ENCODE data around the gene TMCO4.

Gene TMCO4

GRCh38 chr1:19684677-19685076 lies 115.0 kb downstream of the TMCO4 start:
- DNase-seq (ENCODE audit: low read depth): no peak

DNA sequence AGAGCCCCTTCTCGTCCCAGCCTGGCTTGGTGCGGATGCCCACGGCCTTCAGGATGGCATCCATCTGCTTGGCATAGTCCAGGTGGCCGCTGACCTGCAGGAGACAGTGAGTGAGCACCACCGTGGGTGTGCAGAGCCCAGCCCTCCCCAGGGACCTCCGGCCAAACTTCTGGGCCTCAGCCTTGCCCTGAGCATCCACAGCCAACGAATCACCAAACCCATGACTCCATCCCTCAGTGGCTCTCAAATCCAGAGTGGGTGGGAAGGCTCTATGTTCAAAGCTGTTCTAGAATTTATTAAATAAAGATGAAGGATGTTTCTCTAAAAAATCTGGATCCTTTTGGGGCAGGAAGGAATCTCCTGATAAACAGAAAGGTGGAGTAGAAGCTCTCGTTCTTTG lies 116.4 kb downstream of the TMCO4 start:
- DNase-seq (ENCODE audit: low read depth): no peak

DNA sequence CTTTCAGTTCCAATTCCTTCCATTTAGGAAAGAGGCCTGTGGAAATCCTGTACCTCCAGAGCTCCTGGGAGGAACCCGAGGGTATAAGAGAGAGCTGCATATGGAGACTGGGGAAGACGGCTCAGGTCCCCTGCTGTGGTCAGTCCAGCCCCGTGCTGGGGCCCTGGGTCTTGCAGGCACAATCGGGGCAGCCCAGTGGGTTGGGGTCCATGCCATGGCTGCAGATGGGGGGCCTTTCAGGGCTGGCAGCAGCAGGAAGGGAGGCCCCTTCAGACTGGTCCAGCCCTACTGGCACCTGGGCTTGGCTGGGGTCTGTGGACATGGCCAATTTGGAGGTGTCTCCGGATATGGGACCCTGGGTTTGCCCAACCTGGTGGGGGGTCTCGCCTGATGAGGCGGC lies 116.8 kb downstream of the TMCO4 start:
- no peak for DNase-seq (ENCODE audit: low read depth)

GRCh38 chr1:19682257-19682656 lies 117.5 kb downstream of the TMCO4 start:
- DNase-seq (ENCODE audit: low read depth): peak; percentile 87

- DNase-seq (ENCODE audit: low read depth): no peak
Observed at GRCh38 chr1:19680644-19681043, 119.1 kb downstream of the TMCO4 start.

DNA sequence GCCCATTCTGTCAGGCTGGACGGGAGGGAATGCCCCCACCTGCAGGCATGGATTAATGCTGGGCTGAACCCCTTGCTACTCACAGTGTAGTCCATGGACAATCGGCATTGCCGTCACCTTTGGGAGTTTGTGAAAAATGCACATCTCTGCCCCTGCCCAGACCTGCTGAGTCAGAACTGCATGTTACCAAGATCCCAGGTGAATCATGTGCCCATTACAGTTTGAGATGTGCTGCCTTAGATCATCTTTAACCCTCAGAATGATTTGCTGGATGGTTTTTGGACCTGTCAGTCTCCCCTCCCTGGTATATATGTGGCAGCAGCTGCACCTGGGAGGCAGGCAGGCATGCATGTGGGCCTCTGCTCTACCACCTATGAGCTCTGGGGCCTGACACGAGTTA lies 120.0 kb downstream of the TMCO4 start:
- DNase-seq (ENCODE audit: low read depth): no peak

- no peak for DNase-seq (ENCODE audit: low read depth)
Observed at GRCh38 chr1:19678931-19679453, 120.7 kb downstream of the TMCO4 start.

DNA sequence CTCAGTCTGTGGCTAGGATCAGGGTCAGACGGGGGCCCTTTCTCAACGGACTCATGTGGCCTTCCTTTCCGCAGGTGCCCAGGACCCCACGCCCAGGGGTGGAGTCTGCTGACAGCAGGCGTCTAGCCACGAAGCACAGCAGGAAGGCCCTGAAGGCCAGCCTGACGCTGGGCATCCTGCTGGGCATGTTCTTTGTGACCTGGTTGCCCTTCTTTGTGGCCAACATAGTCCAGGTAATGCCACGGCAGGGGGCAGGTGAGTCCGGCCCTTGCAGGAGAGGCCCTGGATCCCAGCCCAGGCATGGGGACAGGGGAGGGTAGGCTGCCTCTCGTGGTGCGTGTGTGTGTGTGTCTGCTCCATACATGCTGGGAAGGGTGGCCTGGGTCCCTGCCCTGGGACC lies 121.2 kb downstream of the TMCO4 start:
- no peak for DNase-seq (ENCODE audit: low read depth)

DNA sequence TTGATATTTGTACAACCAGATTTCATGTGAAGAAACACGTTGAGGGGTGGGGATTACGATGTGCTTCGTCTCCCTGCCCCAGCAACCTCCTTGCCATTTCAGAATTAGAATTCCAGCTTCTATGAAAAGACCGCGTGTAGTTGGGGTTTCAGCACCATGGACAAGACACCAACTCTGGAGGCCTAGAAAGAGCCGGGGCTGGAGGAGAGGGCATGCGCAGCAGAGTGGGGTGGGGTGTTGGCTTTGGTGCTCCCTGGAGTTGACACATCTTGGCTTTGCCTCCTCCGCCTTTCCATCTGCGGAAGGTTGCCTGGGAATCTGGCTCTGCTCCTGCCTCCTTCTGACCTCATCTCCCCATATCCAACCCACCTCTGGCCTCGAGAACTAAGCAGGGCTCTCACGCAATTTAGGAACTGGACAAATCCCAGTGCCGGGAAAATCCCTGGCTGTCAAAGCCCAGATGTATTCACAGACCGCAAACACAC lies 123.2 kb downstream of the TMCO4 start:
- DNase-seq (ENCODE audit: low read depth): peak; percentile 51

DNA sequence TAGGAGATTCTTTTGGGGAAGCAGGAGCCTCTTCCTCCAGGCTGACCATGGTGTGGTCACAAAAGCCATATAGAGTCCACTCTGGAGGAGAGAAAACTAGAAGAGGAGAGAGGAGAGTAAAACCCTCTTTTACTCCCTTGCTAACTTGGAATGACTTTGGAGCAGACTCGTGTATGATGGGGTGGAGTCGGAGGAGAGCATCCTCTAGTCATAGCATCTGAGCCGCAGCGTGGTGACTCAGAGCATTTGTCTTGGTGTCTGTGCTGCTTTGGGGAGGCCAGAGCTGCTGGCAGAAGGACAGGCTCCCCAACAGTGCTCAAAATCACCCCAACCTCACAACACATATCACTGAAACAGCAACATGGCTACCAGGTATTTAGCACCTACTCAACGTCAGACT lies 123.9 kb downstream of the TMCO4 start:
- no peak for DNase-seq (ENCODE audit: low read depth)

GRCh38 chr1:19672237-19672636 lies 127.5 kb downstream of the TMCO4 start:
- DNase-seq (ENCODE audit: low read depth): no peak

GRCh38 chr1:19670787-19671186 lies 128.9 kb downstream of the TMCO4 start:
- DNase-seq (ENCODE audit: low read depth): no peak

- peak; percentile 37 for DNase-seq (ENCODE audit: low read depth)
Observed at GRCh38 chr1:19668888-19669287, 130.8 kb downstream of the TMCO4 start.

- no peak for DNase-seq (ENCODE audit: low read depth)
Observed at GRCh38 chr1:19665496-19666465, 133.9 kb downstream of the TMCO4 start.

GRCh38 chr1:19665186-19665495 lies 134.6 kb downstream of the TMCO4 start:
- DNase-seq (ENCODE audit: low read depth): no peak

DNA sequence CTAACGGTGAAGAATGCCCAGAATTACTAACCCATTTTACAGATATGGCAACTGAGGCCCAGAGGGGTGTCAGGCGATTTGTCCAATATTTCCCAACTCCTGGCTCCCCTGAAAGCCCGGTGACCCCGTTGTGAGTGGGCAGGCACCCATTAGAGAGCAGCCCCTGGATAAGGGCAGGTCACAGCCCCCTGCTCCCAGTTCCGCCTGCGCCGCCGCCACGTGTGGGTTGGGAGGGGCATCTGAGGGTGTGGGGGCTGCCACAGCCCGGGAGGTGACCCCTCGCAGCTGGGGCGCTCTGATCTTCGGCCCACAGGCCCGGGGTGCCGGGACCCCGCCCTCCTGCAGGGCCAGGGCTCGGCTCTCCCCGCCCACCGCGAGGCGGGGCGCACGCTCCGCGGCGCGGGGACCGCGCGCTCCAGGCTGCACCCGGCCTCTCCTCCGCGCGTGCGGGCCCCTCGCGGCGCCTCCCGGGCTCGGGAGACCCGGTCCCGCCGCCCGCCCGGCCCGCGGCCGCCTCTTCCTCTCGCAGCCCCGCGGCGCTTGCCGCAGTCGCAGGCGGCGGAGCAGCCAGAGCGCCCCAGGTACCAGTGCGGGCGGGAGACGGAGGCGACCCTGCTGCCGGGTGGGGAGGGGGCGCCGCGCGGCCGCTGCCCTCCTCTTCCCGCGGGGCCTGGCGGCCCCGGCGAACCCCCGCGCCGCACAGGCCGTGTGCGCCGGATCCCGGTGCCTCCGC lies 135.1 kb downstream of the TMCO4 start, which contains the start of gene HTR6:
HTR6 (plus strand) TSS at position 423 of the 733 bp plus-strand sequence. CDS start 879 bp downstream, outside the sequence.
- no peak for DNase-seq (ENCODE audit: low read depth)

GRCh38 chr1:19662313-19662712 lies 137.4 kb downstream of the TMCO4 start:
- DNase-seq (ENCODE audit: low read depth): no peak

DNA sequence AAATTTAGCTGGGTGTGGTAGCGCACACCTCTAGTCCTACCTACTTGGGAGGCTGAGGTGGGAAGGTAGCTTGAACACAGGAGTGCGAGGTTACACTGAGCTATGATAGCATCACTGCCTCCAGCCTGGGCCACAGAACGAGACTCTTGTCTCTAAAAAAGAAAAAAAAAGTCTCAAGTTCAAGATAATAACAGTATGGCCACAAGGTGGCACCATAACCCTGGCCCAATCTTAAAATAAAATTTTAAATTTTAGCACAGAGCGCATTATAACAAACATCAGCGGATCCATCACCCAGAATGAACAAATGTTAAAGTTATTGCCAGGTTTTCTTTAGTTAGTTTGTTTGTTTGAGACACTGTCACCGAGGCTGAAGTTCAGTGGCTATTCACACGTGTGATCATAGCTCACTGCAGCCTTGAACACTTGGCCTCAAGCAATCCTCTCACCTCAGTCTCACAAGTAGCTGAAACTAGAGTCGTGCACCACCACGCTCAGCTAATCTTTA lies 137.9 kb downstream of the TMCO4 start:
- DNase-seq (ENCODE audit: low read depth): peak; percentile 63

- DNase-seq (ENCODE audit: low read depth): no peak
Observed at GRCh38 chr1:19658186-19658585, 141.5 kb downstream of the TMCO4 start.

DNA sequence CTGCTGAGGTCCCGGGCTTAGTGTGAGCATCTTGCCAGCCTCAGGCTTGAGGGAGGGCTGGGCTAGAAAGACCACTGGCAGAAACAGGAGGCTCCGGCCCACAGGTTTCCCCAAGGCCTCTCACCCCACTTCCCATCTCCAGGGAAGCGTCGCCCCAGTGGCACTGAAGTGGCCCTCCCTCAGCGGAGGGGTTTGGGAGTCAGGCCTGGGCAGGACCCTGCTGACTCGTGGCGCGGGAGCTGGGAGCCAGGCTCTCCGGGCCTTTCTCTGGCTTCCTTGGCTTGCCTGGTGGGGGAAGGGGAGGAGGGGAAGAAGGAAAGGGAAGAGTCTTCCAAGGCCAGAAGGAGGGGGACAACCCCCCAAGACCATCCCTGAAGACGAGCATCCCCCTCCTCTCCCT lies 142.2 kb downstream of the TMCO4 start:
- DNase-seq (ENCODE audit: low read depth): no peak

DNA sequence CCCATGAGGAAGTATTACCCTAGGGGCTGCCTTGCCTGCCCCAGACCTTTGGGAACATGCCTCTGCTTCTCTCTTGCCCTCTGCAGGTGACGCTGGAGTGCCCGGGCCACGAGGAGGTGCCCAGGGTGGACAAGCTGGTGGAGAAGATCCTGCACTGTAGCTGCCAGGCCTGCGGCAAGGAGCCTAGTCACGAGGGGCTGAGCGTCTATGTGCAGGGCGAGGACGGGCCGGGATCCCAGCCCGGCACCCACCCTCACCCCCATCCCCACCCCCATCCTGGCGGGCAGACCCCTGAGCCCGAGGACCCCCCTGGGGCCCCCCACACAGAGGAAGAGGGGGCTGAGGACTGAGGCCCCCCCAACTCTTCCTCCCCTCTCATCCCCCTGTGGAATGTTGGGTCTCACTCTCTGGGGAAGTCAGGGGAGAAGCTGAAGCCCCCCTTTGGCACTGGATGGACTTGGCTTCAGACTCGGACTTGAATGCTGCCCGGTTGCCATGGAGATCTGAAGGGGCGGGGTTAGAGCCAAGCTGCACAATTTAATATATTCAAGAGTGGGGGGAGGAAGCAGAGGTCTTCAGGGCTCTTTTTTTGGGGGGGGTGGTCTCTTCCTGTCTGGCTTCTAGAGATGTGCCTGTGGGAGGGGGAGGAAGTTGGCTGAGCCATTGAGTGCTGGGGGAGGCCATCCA lies 142.8 kb downstream of the TMCO4 start:
- no peak for DNase-seq (ENCODE audit: low read depth)
